GM12878 (cell line): ENCODE results near the gene HADHA. TPM values are rescaled to one million over a fixed set of nuclear protein-coding genes. Genes with fewer than 3 reads are reported as not detected.

Experiments used
- ATAC-seq: fragments of 200-7000 bp; cut with Tn5 transposase; 3 replicates; pipeline ENCODE4 v1.9.1; 2020; ENCODE audit warnings: mild to moderate bottlenecking, moderate library complexity
- BruUV-seq: library from RNA; stranded (reverse); fragments of 400-500 nt; replicated peaks from 2 replicates; lab custom pipeline; 2021; lab: Mats Ljungman, UMichigan
- CTCF ChIA-PET: fragments of 300-600 bp; sonication (Branson Sonifier 250); formaldehyde crosslinking; extraction: SDS; loops from one replicate; lab custom pipeline; 2021; ENCODE audit warnings: inconsistent platforms; lab: Yijun Ruan, JAX
- POLR2A ChIA-PET: fragments of 350-600 bp; formaldehyde crosslinking; extraction: SDS; loops from one replicate; lab custom pipeline; 2021; ENCODE audit warnings: inconsistent platforms; lab: Charles Lee
- RAD21 ChIA-PET: fragments of 300-600 bp; sonication (Branson Sonifier 250); formaldehyde crosslinking; loops from one replicate; lab custom pipeline; 2023; ENCODE audit warnings: antibody characterized with exemption; ENCODE audit not compliant: unreplicated experiment; lab: Charles Lee
- SMC1A ChIA-PET: fragments of 300-600 bp; sonication (Branson Sonifier 250); formaldehyde crosslinking; loops from one replicate; lab custom pipeline; 2023; ENCODE audit not compliant: unreplicated experiment, uncharacterized antibody; lab: Charles Lee
- DNase-seq: peaks from one replicate; pipeline ENCODE4 v3.0.0-alpha.2; 2011; ENCODE audit warnings: low read depth, low spot score
- FAIRE-seq: peaks from 3 replicates; lab custom pipeline; 2011; peaks lifted over from hg19 to GRCh38; lab: Jason Lieb, UNC
- H2AFZ ChIP-seq: 2 replicates; pipeline ENCODE4 v1.6.0; 2011; ENCODE audit warnings: low read depth, low read length, control low read depth; ENCODE audit not compliant: control insufficient read depth
- H3K27ac ChIP-seq: 2 replicates; pipeline ENCODE4 v1.5.1; 2011; ENCODE audit warnings: control low read depth; ENCODE audit not compliant: control insufficient read depth, insufficient read depth
- H3K27me3 ChIP-seq, 2 experiments: replicated peaks in 1 of 2; 2 replicates each; pipeline versions ENCODE4 v1.6.0 to v1.6.1; 2011; ENCODE audit warnings: low read length in 1 of 2; ENCODE audit not compliant: control insufficient read depth in 2 of 2, insufficient read depth in 2 of 2
- H3K36me3 ChIP-seq, 2 experiments: 2 replicates each; pipeline ENCODE4 v1.5.1; 2011; ENCODE audit warnings: low read length in 1 of 2; ENCODE audit not compliant: control insufficient read depth in 2 of 2, insufficient read depth in 2 of 2
- H3K4me1 ChIP-seq: 2 replicates; pipeline ENCODE4 v1.6.1; 2011; ENCODE audit warnings: mild to moderate bottlenecking, low read length, moderate library complexity, mixed read lengths; ENCODE audit not compliant: control insufficient read depth, insufficient read depth
- H3K4me2 ChIP-seq: 2 replicates; pipeline ENCODE4 v1.6.0; 2011; ENCODE audit warnings: control low read depth; ENCODE audit not compliant: control insufficient read depth, insufficient read depth
- H3K4me3 ChIP-seq: fragments of 200-600 bp; sonication (generic); 2 replicates; pipeline ENCODE4 v1.5.1; 2016
- H3K79me2 ChIP-seq: 2 replicates; pipeline ENCODE4 v1.6.0; 2011; ENCODE audit warnings: low read length; ENCODE audit not compliant: control insufficient read depth, insufficient read depth
- H3K9ac ChIP-seq: 2 replicates; pipeline ENCODE4 v1.8.0; 2011; ENCODE audit warnings: low read length, control low read depth, mixed read lengths; ENCODE audit not compliant: control insufficient read depth, insufficient read depth
- H3K9me3 ChIP-seq: replicated peaks from 3 replicates; pipeline ENCODE4 v1.5.1; 2011; ENCODE audit warnings: mild to moderate bottlenecking, low read length; ENCODE audit not compliant: control insufficient read depth, insufficient read depth
- H4K20me1 ChIP-seq: 2 replicates; pipeline ENCODE4 v1.6.0; 2011; ENCODE audit not compliant: control insufficient read depth, insufficient read depth
- BCL11A ChIP-seq: IDR thresholded peaks from 2 replicates; pipeline ENCODE4 v1.6.1; 2011; ENCODE audit warnings: low read depth, low read length
- E2F4 ChIP-seq: IDR thresholded peaks from 2 replicates; pipeline ENCODE4 v1.6.1; 2012; ENCODE audit warnings: low read depth, low read length, improper control_type of control experiment
- FOXM1 ChIP-seq: IDR thresholded peaks from 2 replicates; pipeline ENCODE4 v1.6.1; 2012; ENCODE audit warnings: low read depth, mild to moderate bottlenecking, inconsistent platforms, low read length, moderate library complexity
- IKZF1 ChIP-seq: fragments of 450-650 bp; conservative IDR thresholded peaks from 2 replicates; pipeline ENCODE4 v1.6.1; 2017; ENCODE audit warnings: antibody characterized with exemption, mild to moderate bottlenecking
- LARP7 ChIP-seq: fragments of 450-650 bp; IDR thresholded peaks from 2 replicates; pipeline ENCODE4 v1.6.1; 2017; ENCODE audit warnings: mild to moderate bottlenecking
- MLLT1 ChIP-seq: fragments of 450-650 bp; IDR thresholded peaks from 2 replicates; pipeline ENCODE4 v1.6.1; 2016; ENCODE audit warnings: mild to moderate bottlenecking
- PBX3 ChIP-seq: IDR thresholded peaks from 2 replicates; pipeline ENCODE4 v1.6.1; 2011; ENCODE audit warnings: mild to moderate bottlenecking, low read depth, low read length, moderate library complexity; ENCODE audit not compliant: insufficient replicate concordance
- POLR2AphosphoS2 ChIP-seq: IDR thresholded peaks from 2 replicates; pipeline ENCODE4 v1.6.1; 2011; ENCODE audit warnings: low read depth, mild to moderate bottlenecking, low read length, improper control_type of control experiment, moderate library complexity
- RELB ChIP-seq: fragments of 450-650 bp; IDR thresholded peaks from 2 replicates; pipeline ENCODE4 v1.6.1; 2017; ENCODE audit warnings: low read depth, mild to moderate bottlenecking, moderate library complexity
- RFX5 ChIP-seq: IDR thresholded peaks from 2 replicates; pipeline ENCODE4 v1.6.1; 2011; ENCODE audit warnings: low read depth, low read length, improper control_type of control experiment
- SP1 ChIP-seq: IDR thresholded peaks from one replicate; pipeline ENCODE4 v1.6.1; 2011; ENCODE audit warnings: low read depth, low read length
- ZNF217 ChIP-seq: fragments of 450-650 bp; IDR thresholded peaks from 2 replicates; pipeline ENCODE4 v1.6.1; 2017; ENCODE audit warnings: antibody characterized with exemption, mild to moderate bottlenecking
- WGBS: methylation state at CpG from one replicate; pipeline ENCODE4 v1.1.6; 2016; ENCODE audit warnings: low lambda C conversion rate; ENCODE audit not compliant: insufficient replicate concordance, insufficient coverage; ENCODE audit errors: missing lambda C conversion rate; 5-methylcytosine and 5-hydroxymethylcytosine counted together
- in situ Hi-C: fragments of 300-500 bp; cut with MboI; formaldehyde crosslinking; loops from 9 replicates; pipeline ENCODE4 v1.14.3; 2018; ENCODE audit warnings: mixed read lengths
- intact Hi-C: fragments of 100-400 bp; cut with micrococcal nuclease; formaldehyde crosslinking; loops from one replicate; pipeline ENCODE4 v1.14.2; 2022; ENCODE audit not compliant: unreplicated experiment
- polyA plus RNA-seq, 11 experiments: library from polyadenylated mRNA; depleted of rRNA in 4 of 11; unstranded in 6 of 11; stranded (reverse) in 5 of 11; fragments of >200 nt; fragmentation: Nextera tagmentation in 4 of 11; fragmentation: Illumina TruSeq in 1 of 11; extraction: Ambion mirVana in 4 of 11; extraction: Trizol in 1 of 11; gene quantifications; 1 replicate in 1 of 11; 2 replicates in 10 of 11; pipeline versions ENCODE4 v1.2.1 to v1.2.3, GENCODE V29; 2011 to 2016; ENCODE audit warnings: inconsistent platforms in 2 of 11, missing spikeins in 2 of 11, low read depth in 1 of 11
- total RNA-seq, 4 experiments: library from RNA; depleted of rRNA in 3 of 4; stranded (reverse); fragments of >200 nt in 3 of 4; fragmentation: Illumina TruSeq in 1 of 4; extraction: Trizol in 1 of 4; gene quantifications; 2 replicates each; pipeline versions ENCODE4 v1.2.1 to v1.2.3, GENCODE V29; 2013 to 2021

Gene HADHA
- total and polyA plus RNA-seq, 10 of the 15 experiments (the other 5 are each of a cell fraction or from before 2014, with no cell fraction given), result 109 to 207 (median 165) TPM

- Histone ChIP-seq H2AFZ (no peak overlapping the region), H3K27ac (no peak overlapping the region), H3K9ac (no peak overlapping the region), H3K4me2 (no peak overlapping the region), H3K36me3 (peaks cover 5 to 28% of the 10 kb centered on the region in 2 experiments), H3K4me1 (no peaks in the 10 kb centered on the region)
- 100% methylated on average over 2 of the region's 2 CpGs for WGBS
- intact Hi-C loops, result no loop called here
- FAIRE-seq (no peak), ATAC-seq (no peak), DNase-seq (no peak)
- ChIA-PET SMC1A (interaction anchor here (1.2 to 1.3 kb wide), 2 partner anchors 12 to 16 kb away, joined by 5 read pairs; no protein-coding TSS in a partner anchor), CTCF (interaction anchor here (1.6 kb wide), 1 partner anchor 85 kb away, joined by 3 read pairs; no protein-coding TSS in a partner anchor), POLR2A (no interaction called here)
- in situ Hi-C loops, result no loop called here
- TF ChIP-seq PBX3 (no peak), IKZF1 (no peak), RELB (no peak), SP1 (no peak), E2F4 (no peak), LARP7 (no peak), ZNF217 (no peak), RFX5 (no peak), BCL11A (no peak), MLLT1 (no peak), FOXM1 (no peak), POLR2AphosphoS2 (no peak)
- TF ChIP-seq, all 136 proteins: peak for 0
- H3K27me3 ChIP-seq, result no peaks in the 10 kb centered on the region
- no TSS peak for BruUV-seq
- peaks cover 2% of the 10 kb centered on the region; the same call in 2 of the 3 replicates for H3K9me3 ChIP-seq
- H3K4me3 ChIP-seq, result no peak overlapping the region
- RAD21 ChIA-PET, result no interaction called here
- H4K20me1 ChIP-seq, result no peaks in the 10 kb centered on the region
- H3K79me2 ChIP-seq, result no peaks in the 10 kb centered on the region
These were observed 13.6 kb downstream of the HADHA start for GRCh38 chr2:26230806-26231205.
